ENCODE data around the gene RBM33.
A peak's percentile ranks its signal among the peaks of the same experiment; 100 is the strongest.

Gene RBM33

GRCh38 chr7:155741805-155742204, 97.3 kb downstream of the RBM33 start:
- Histone ChIP-seq H3K36me3 (replicated peaks; ENCODE audit: insufficient read depth, low read length) (peaks cover 15% of the 10 kb centered on the region), H3F3A (ENCODE audit: insufficient read depth, low read length) (peaks cover 65% of the 10 kb centered on the region), H3K4me3 (ENCODE audit: low read length) (peak overlapping the region; percentile 33), H3K9me3 (replicated peaks; ENCODE audit: insufficient read depth, low read length) (no peaks in the 10 kb centered on the region), H3K9ac (ENCODE audit: low read length) (peak overlapping the region; percentile 70), H3K4me2 (ENCODE audit: low read depth, low read length) (peak overlapping the region; percentile 67), H2AFZ (ENCODE audit: low read length) (no peak overlapping the region), H3K27me3 (replicated peaks; ENCODE audit: insufficient read depth, low read length) (no peaks in the 10 kb centered on the region), H3K9me2 (replicated peaks; ENCODE audit: insufficient read depth, low read length) (no peaks in the 10 kb centered on the region), H3K79me2 (ENCODE audit: low read length) (peaks cover 49% of the 10 kb centered on the region), H4K20me1 (ENCODE audit: insufficient read depth, low read length) (no peaks in the 10 kb centered on the region), H3K27ac (ENCODE audit: low read length) (peak overlapping the region; percentile 89), H3K4me1 (ENCODE audit: low read length) (peaks cover 63% of the 10 kb centered on the region)
- no peak for TF ChIP-seq CTCF (IDR thresholded peaks at IDR 0.05; ENCODE audit: low read length)
- TF ChIP-seq EZH2 (optimal IDR thresholded peaks at IDR 0.05; ENCODE audit: low read depth, low read length) = no peak
- TF ChIP-seq EZH2phosphoT487 (IDR thresholded peaks at IDR 0.05; ENCODE audit: low read length) = no peak
- DNase-seq = peak; percentile 98

GRCh38 chr7:155743177-155743576, 98.7 kb downstream of the RBM33 start:
- H3K79me2 ChIP-seq (ENCODE audit: low read length) = peaks cover 59% of the 10 kb centered on the region
- no peaks in the 10 kb centered on the region for H3K9me3 ChIP-seq (replicated peaks; ENCODE audit: insufficient read depth, low read length)
- DNase-seq = no peak
- no peak overlapping the region; the same call in 1 of the 2 replicates for H3K4me2 ChIP-seq (ENCODE audit: low read depth, low read length)
- TF ChIP-seq EZH2 (optimal IDR thresholded peaks at IDR 0.05; ENCODE audit: low read depth, low read length) (no peak), EZH2phosphoT487 (IDR thresholded peaks at IDR 0.05; ENCODE audit: low read length) (no peak), CTCF (IDR thresholded peaks at IDR 0.05; ENCODE audit: low read length) (no peak)
- no peak overlapping the region for H3K4me3 ChIP-seq (ENCODE audit: low read length)
- peaks cover 74% of the 10 kb centered on the region for H3K4me1 ChIP-seq (ENCODE audit: low read length)
- H2AFZ ChIP-seq (ENCODE audit: low read length) = no peak overlapping the region
- no peak overlapping the region for H3K9ac ChIP-seq (ENCODE audit: low read length)
- H4K20me1 ChIP-seq (ENCODE audit: insufficient read depth, low read length) = no peaks in the 10 kb centered on the region
- no peaks in the 10 kb centered on the region for H3K27me3 ChIP-seq (replicated peaks; ENCODE audit: insufficient read depth, low read length)
- peaks cover 17% of the 10 kb centered on the region for H3K36me3 ChIP-seq (replicated peaks; ENCODE audit: insufficient read depth, low read length)
- peak overlapping the region; percentile 89; the same call in 1 of the 2 replicates for H3K27ac ChIP-seq (ENCODE audit: low read length)
- peaks cover 64% of the 10 kb centered on the region for H3F3A ChIP-seq (ENCODE audit: insufficient read depth, low read length)
- H3K9me2 ChIP-seq (replicated peaks; ENCODE audit: insufficient read depth, low read length) = no peaks in the 10 kb centered on the region

- H3K9ac ChIP-seq (ENCODE audit: low read length) = peak overlapping the region; percentile 22; the same call in 1 of the 2 replicates
- no peak overlapping the region for H2AFZ ChIP-seq (ENCODE audit: low read length)
- H3K4me3 ChIP-seq (ENCODE audit: low read length) = no peak overlapping the region
- DNase-seq = no peak
- H3K36me3 ChIP-seq (replicated peaks; ENCODE audit: insufficient read depth, low read length) = peaks cover 21% of the 10 kb centered on the region
- H4K20me1 ChIP-seq (ENCODE audit: insufficient read depth, low read length) = no peaks in the 10 kb centered on the region
- H3K9me2 ChIP-seq (replicated peaks; ENCODE audit: insufficient read depth, low read length) = no peaks in the 10 kb centered on the region
- H3K27ac ChIP-seq (ENCODE audit: low read length) = peak overlapping the region; percentile 89
- H3K4me1 ChIP-seq (ENCODE audit: low read length) = peaks cover 90% of the 10 kb centered on the region
- H3K4me2 ChIP-seq (ENCODE audit: low read depth, low read length) = peak overlapping the region; percentile 44; the same call in 1 of the 2 replicates
- H3K27me3 ChIP-seq (replicated peaks; ENCODE audit: insufficient read depth, low read length) = no peaks in the 10 kb centered on the region
- H3K79me2 ChIP-seq (ENCODE audit: low read length) = peaks cover 70% of the 10 kb centered on the region
- H3K9me3 ChIP-seq (replicated peaks; ENCODE audit: insufficient read depth, low read length) = no peaks in the 10 kb centered on the region
- H3F3A ChIP-seq (ENCODE audit: insufficient read depth, low read length) = peaks cover 55% of the 10 kb centered on the region
- no peak for TF ChIP-seq EZH2 (optimal IDR thresholded peaks at IDR 0.05; ENCODE audit: low read depth, low read length)
- TF ChIP-seq EZH2phosphoT487 (IDR thresholded peaks at IDR 0.05; ENCODE audit: low read length) = no peak
- TF ChIP-seq CTCF (IDR thresholded peaks at IDR 0.05; ENCODE audit: low read length) = no peak
These were observed 100.7 kb downstream of the RBM33 start for GRCh38 chr7:155744971-155745683.
